Prostate gland (tissue), 2 donors: ENCODE data around the gene TREX2. TPM values are rescaled to one million over a fixed set of nuclear protein-coding genes. Genes with fewer than 3 reads are reported as not detected.

Source experiments
- DNase-seq: peaks from one replicate; pipeline ENCODE4 v3.0.0-alpha.2; 2019; ENCODE audit warnings: low spot score
- H3K27ac ChIP-seq, 2 donors: fragments of 200-600 bp; sonication (generic); 2 replicates each; pipeline ENCODE4 v1.5.1; 2017 to 2019
- H3K27me3 ChIP-seq: fragments of 200-600 bp; sonication (generic); replicated peaks from 2 replicates; pipeline ENCODE4 v1.5.1; 2019; ENCODE audit not compliant: insufficient read depth
- H3K36me3 ChIP-seq, 2 donors: fragments of 200-600 bp; sonication (generic); 1 replicate in 1 of 2; 2 replicates in 1 of 2; pipeline versions ENCODE4 v1.5.1 to v1.8.1; 2017 to 2019
- H3K4me1 ChIP-seq: fragments of 200-600 bp; sonication (generic); replicated peaks from 2 replicates; pipeline ENCODE4 v1.5.1; 2019
- H3K4me3 ChIP-seq, 2 donors: fragments of 200-600 bp; sonication (generic); 2 replicates each; pipeline ENCODE4 v1.5.1; 2017 to 2019
- H3K9me3 ChIP-seq: fragments of 200-600 bp; sonication (generic); 2 replicates; pipeline ENCODE4 v1.5.1; 2017
- POLR2A ChIP-seq: fragments of 450-650 bp; IDR thresholded peaks from one replicate; pipeline ENCODE4 v1.6.1; 2016; ENCODE audit warnings: antibody characterized with exemption, mild to moderate bottlenecking
- POLR2AphosphoS5 ChIP-seq: sonication (generic); formaldehyde crosslinking; IDR thresholded peaks from one replicate; pipeline ENCODE4 v1.6.1; 2017; ENCODE audit warnings: antibody characterized with exemption
- WGBS: methylation state at CpG from one replicate; pipeline ENCODE4 v1.1.5; 2018; 5-methylcytosine and 5-hydroxymethylcytosine counted together
- intact Hi-C: fragments of 100-400 bp; cut with DNase I; formaldehyde crosslinking; loops from one replicate; pipeline ENCODE4 v1.14.2; 2022
- total RNA-seq, 2 donors: library from RNA; depleted of rRNA; stranded (reverse); fragments of >200 nt; gene quantifications; one replicate each; pipeline ENCODE4 v1.1.0, GENCODE V29; 2016
- TF ChIP-seq, protein P1 (sequence below), 4 experiments: fragments of 200-600 bp in 2 of 4; fragments of 450-650 bp in 2 of 4; sonication (generic) in 2 of 4; IDR thresholded peaks; 1 replicate in 3 of 4; 2 replicates in 1 of 4; pipeline ENCODE4 v1.5.1; 2016 to 2019; ENCODE audit warnings: antibody characterized with exemption in 4 of 4, mild to moderate bottlenecking in 2 of 4, moderate library complexity in 2 of 4

Gene TREX2
- total RNA-seq, 2 donors from 2014 or later = 5.8 to 6.3 TPM

DNA sequence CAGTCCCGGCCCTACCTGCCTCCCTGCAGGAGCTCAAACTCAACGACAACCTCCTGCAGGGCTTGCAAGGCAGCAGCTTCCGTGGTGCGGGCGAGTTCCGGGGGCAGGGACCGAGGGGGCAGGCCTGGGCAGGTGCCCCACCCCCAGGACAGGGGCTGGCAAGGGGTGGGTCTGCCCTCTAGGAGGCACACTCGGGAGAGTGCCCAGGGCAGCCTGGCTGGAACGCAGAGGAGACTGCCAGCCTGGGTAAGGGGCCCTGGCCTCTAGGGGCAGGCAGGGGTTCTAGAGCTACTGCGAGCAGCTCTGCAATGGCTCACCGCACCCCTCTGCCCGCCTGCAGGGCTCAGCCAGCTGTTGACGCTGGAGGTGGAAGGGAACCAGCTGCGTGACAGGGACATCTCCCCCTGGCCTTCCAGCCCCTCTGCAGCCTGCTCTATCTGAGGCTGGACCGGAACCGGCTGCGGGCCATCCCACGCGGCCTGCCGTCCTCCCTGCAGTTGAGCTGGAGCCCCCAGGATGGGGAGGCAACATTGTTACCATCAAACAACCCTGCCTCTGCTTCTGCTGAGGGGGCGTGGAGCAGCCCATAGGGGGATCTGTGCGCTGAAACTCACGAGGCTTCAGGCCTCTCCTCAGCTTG, 36.6 kb upstream of the TREX2 start:
- no peaks in the 10 kb centered on the region for H3K9me3 ChIP-seq
- DNase-seq = no peak
- H3K4me3 ChIP-seq = no peak overlapping the region
- no peak for TF ChIP-seq POLR2AphosphoS5
- TF ChIP-seq, protein P1, sequence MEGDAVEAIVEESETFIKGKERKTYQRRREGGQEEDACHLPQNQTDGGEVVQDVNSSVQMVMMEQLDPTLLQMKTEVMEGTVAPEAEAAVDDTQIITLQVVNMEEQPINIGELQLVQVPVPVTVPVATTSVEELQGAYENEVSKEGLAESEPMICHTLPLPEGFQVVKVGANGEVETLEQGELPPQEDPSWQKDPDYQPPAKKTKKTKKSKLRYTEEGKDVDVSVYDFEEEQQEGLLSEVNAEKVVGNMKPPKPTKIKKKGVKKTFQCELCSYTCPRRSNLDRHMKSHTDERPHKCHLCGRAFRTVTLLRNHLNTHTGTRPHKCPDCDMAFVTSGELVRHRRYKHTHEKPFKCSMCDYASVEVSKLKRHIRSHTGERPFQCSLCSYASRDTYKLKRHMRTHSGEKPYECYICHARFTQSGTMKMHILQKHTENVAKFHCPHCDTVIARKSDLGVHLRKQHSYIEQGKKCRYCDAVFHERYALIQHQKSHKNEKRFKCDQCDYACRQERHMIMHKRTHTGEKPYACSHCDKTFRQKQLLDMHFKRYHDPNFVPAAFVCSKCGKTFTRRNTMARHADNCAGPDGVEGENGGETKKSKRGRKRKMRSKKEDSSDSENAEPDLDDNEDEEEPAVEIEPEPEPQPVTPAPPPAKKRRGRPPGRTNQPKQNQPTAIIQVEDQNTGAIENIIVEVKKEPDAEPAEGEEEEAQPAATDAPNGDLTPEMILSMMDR (IDR thresholded peaks at IDR 0.05) = no peak
- no peak for TF ChIP-seq POLR2A
- no peak overlapping the region for H3K27ac ChIP-seq
- no peaks in the 10 kb centered on the region for H3K27me3 ChIP-seq
- no peaks in the 10 kb centered on the region for H3K4me1 ChIP-seq
- WGBS = 83% methylated on average over 18 of the region's 23 CpGs
- H3K36me3 ChIP-seq = no peaks in the 10 kb centered on the region
- intact Hi-C loops = no loop called here

GRCh38 chrX:153481043-153481442, 35.2 kb upstream of the TREX2 start:
- no peak overlapping the region for H3K27ac ChIP-seq
- no peak for DNase-seq
- H3K27me3 ChIP-seq = no peaks in the 10 kb centered on the region
- H3K9me3 ChIP-seq = no peaks in the 10 kb centered on the region
- intact Hi-C loops = no loop called here
- WGBS = 100% methylated on average over 5 of the region's 13 CpGs
- H3K4me1 ChIP-seq = no peaks in the 10 kb centered on the region
- H3K4me3 ChIP-seq = no peak overlapping the region
- TF ChIP-seq POLR2AphosphoS5 (no peak), POLR2A (no peak)
- TF ChIP-seq, protein P1 (IDR thresholded peaks at IDR 0.05) = no peak
- no peaks in the 10 kb centered on the region for H3K36me3 ChIP-seq

- H3K9me3 ChIP-seq = no peaks in the 10 kb centered on the region
- DNase-seq = no peak
- H3K27ac ChIP-seq = no peak overlapping the region
- no peaks in the 10 kb centered on the region for H3K27me3 ChIP-seq
- H3K4me1 ChIP-seq = no peaks in the 10 kb centered on the region
- TF ChIP-seq, protein P1 (IDR thresholded peaks at IDR 0.05) = no peak
- TF ChIP-seq POLR2A = no peak
- TF ChIP-seq POLR2AphosphoS5 = no peak
- 87% methylated on average over 16 of the region's 16 CpGs for WGBS
- intact Hi-C loops = no loop called here
- H3K4me3 ChIP-seq = no peak overlapping the region
- H3K36me3 ChIP-seq = no peaks in the 10 kb centered on the region
These were observed 32.9 kb upstream of the TREX2 start for GRCh38 chrX:153478746-153479145.

DNA sequence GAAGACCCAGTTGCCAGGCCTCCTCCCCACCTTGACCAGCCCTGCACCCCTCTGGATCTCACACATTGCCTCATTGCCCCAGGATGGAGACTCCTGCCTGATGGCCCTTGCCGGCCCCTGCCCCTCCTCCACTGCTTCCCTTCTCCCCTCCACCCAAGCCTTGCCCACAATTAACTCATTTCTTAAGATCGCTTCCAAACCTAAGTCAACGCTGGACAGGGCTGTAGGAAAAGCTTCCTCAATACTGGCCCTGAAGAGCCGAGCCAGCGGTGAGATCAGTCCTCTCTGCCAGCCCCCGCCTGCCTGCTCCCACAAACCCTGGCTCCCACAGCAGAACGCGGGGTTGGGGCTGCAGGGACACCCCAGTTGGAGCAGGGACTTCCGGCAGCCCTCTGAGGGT, 32.0 kb upstream of the TREX2 start:
- no peak for DNase-seq
- no peaks in the 10 kb centered on the region for H3K4me1 ChIP-seq
- no peaks in the 10 kb centered on the region for H3K36me3 ChIP-seq
- intact Hi-C loops = no loop called here
- H3K4me3 ChIP-seq = no peak overlapping the region
- no peaks in the 10 kb centered on the region for H3K9me3 ChIP-seq
- H3K27me3 ChIP-seq = no peaks in the 10 kb centered on the region
- TF ChIP-seq POLR2AphosphoS5 (no peak), POLR2A (no peak)
- TF ChIP-seq, protein P1 (IDR thresholded peaks at IDR 0.05) = no peak
- H3K27ac ChIP-seq = no peak overlapping the region
- 89% methylated on average over 7 of the region's 9 CpGs for WGBS

- intact Hi-C loops = no loop called here
- 60% methylated on average over 9 of the region's 11 CpGs for WGBS
- Histone ChIP-seq H3K4me1 (no peaks in the 10 kb centered on the region), H3K27me3 (no peaks in the 10 kb centered on the region), H3K27ac (no peak overlapping the region), H3K9me3 (no peaks in the 10 kb centered on the region), H3K4me3 (no peak overlapping the region), H3K36me3 (no peaks in the 10 kb centered on the region)
- TF ChIP-seq POLR2AphosphoS5 = no peak
- TF ChIP-seq POLR2A = no peak
- TF ChIP-seq, protein P1 (IDR thresholded peaks at IDR 0.05) = no peak
- DNase-seq = no peak
These were observed 31.6 kb upstream of the TREX2 start for GRCh38 chrX:153477364-153477857.
